ENCODE results near the gene GRN.
"Not testable (repeated sequence)": the region's sequence is repeated elsewhere in the genome, so short reads cannot be mapped to it uniquely, and the experiment has no call there.

Gene GRN

DNA sequence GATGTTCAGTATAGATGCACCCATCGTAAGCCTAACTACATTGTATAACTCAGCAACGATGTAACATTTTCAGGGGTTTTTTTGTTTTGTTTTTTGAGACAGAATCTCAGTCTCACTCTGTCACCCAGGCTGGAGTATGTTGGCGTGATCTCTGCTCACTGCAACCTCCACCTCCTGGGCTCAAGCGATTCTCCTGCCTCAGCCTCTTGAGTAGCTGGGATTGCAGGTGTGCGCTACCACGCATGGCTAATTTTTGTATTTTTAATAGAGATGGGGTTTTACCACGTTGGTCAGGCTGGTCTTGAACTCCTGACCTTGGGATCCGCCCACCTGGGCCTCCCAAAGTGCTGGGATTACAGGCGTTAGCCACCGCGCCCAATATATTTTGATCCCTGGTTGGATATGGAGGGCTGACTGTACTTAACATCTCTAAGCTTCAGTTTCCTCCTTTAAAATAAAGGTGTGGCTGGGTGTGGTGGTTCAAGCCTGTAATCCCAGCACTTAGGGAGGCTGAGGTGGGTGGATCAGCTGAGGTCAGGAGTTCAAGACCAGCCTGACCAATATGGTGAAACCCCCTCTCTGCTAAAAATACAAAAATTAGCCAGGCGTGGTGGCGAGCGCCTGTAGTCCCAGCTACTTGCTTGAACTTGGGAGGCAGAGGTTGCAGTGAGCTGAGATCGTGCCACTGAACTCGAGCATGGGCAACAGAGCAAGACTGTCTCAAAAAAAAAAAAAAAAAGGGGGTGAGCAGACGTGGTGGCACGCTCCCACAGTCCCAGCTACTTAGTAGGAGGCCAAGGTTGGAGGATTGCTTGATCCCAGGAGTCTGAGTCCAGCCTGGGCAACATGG lies 2.3 kb downstream of the GRN start:
- not testable (repeated sequence) for DNase-seq

DNA sequence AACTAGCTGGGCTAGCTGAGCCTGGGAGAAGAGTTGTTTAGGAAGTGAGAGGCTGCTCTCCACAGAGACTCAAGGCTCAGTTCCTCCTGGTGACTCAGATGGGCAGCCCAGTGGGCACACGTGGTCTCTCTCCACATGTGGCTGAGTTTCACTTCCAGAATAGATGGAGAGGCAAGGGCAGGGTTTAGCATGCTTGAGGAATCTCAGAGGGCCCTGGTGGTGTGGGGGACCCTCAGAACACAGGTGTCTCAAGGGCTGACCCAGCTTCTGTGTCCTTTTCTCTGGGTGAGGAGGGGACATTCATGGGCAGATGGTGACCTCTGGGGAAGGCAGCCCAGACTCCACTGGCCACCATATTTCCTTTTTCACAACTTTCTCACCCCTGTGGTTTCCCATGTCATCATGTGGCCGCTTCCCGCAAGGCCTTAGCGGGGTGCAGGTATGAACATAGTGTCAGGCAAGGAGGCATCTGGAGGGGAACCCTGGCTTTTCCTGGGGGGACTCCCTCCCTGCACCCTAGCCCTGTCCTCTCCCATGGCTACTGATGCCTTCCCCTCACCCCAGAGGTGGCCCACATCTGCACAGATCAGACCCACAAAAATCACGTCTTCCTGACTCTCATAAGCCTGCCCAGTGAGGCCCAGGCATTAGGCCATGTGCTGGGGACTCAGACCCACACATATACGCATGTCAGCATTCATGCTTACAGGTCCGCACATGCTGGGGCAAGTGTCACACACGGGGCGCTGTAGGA lies 3.3 kb downstream of the GRN start:
- no peak for DNase-seq

DNA sequence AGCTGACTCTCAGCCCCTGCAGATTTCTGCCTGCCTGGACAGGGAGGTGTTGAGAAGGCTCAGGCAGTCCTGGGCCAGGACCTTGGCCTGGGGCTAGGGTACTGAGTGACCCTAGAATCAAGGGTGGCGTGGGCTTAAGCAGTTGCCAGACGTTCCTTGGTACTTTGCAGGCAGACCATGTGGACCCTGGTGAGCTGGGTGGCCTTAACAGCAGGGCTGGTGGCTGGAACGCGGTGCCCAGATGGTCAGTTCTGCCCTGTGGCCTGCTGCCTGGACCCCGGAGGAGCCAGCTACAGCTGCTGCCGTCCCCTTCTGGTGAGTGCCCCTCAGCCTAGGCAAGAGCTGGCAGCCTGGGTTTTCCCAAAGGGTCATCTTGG lies 3.9 kb downstream of the GRN start:
- DNase-seq: no peak

GRCh38 chr17:44349553-44350070 lies 4.5 kb downstream of the GRN start:
- no peak for DNase-seq

DNA sequence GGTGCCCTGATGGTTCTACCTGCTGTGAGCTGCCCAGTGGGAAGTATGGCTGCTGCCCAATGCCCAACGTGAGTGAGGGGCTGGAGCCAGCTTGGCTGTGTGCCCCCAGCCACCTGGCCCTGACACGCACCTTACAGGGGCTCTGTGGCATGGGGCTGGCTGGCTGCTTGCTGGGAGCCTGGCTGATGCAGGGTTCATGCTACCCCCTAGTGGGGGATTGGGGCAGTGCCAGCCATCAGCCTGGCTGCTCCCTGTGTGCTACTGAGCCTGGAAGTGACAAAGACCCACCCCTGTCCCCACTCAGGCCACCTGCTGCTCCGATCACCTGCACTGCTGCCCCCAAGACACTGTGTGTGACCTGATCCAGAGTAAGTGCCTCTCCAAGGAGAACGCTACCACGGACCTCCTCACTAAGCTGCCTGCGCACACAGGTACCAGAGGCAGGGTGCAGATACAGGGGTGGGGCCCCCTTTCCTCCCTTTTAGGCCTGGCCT lies 5.7 kb downstream of the GRN start:
- DNase-seq: no peak

- no peak for DNase-seq
Observed at GRCh38 chr17:44351464-44351863, 6.4 kb downstream of the GRN start.

DNA sequence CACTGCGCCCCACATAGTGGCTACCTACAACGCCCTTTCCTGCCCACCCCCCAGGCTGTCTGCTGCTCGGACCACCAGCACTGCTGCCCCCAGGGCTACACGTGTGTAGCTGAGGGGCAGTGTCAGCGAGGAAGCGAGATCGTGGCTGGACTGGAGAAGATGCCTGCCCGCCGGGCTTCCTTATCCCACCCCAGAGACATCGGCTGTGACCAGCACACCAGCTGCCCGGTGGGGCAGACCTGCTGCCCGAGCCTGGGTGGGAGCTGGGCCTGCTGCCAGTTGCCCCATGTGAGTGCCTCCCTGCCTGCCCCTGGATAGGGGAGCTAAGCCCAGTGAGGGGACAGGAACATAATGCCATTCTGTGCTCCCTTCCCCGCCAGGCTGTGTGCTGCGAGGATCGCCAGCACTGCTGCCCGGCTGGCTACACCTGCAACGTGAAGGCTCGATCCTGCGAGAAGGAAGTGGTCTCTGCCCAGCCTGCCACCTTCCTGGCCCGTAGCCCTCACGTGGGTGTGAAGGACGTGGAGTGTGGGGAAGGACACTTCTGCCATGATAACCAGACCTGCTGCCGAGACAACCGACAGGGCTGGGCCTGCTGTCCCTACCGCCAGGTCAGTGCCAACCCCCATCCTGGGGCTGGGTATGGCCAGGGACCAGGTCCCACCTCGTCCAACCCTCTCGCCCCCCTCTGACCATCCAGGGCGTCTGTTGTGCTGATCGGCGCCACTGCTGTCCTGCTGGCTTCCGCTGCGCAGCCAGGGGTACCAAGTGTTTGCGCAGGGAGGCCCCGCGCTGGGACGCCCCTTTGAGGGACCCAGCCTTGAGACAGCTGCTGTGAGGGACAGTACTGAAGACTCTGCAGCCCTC lies 7.1 kb downstream of the GRN start:
- no peak for DNase-seq

- DNase-seq: no peak
Observed at GRCh38 chr17:44352828-44353671, 7.9 kb downstream of the GRN start.

GRCh38 chr17:44353672-44354331 lies 8.7 kb downstream of the GRN start:
- DNase-seq: no peak

DNA sequence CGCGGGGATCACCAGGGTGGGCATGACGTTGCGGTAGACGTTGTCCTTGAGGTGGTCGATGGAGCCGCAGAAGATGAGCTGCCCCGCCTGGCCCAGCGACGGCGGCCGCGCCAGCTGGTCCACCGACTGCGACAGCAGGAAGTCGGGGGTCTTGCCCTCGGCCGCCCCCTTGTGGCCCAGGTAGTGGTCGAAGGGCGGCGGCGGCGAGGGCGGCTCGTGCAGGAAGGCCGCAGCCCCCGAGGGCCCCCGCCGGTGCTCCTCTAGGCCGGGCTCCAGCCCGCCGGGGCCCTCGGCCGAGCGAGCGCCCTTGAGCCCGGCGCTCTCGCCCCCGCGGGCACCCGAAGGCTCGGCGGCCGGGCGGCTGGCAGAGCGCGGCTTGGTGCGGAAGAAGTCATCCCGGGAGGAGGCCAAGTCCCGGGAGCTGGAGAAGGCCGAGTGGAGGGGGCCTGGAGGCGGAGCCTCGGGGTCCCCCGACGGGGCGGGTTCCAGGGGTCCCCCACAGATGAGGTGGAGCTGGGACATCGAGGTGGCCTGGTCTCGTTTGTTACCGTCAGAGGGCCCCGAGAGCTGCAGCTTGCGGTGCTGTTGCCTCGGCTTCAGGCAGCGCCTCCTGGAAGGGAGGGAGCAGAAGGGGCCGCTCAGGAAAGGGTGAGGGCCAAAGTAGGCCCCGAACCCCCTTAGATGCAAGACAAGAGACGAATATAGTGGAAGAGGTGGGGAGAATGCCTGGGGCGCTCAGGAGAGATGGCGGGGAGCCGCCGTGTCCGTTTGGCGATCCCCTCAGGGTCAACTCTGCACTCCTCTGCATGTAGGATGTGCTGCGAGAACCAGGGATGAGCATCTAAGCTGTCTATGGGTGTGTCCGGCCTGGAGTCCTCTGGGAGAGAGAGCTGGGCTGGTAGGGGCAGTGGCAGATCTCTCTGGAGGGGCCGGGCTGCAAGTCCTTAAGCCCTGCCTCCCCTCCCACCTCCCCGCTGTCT lies 9.8 kb downstream of the GRN start:
- DNase-seq: no peak

DNA sequence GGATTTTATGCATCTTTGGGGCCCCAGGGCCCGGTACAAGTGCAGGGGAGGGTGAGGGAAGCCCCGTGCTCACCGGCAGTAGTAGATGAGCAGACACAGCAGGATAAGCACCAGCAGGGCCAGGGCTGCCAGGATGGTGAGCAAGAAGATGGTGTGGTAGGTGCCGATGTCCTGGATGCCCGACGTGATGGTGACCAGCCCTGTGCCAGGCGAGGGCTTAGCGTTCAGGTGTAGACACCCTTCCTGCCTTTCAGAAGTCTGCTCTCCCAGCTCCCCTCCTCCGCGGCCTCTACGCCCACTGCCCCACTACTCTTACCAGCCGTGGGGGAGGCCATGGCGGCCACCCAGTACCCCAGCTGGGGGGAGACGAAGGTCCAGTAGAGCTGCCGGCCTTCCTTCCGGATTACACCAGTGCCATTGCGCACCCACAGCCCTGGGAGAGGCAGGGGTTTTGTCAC lies 10.6 kb downstream of the GRN start:
- no peak for DNase-seq

DNA sequence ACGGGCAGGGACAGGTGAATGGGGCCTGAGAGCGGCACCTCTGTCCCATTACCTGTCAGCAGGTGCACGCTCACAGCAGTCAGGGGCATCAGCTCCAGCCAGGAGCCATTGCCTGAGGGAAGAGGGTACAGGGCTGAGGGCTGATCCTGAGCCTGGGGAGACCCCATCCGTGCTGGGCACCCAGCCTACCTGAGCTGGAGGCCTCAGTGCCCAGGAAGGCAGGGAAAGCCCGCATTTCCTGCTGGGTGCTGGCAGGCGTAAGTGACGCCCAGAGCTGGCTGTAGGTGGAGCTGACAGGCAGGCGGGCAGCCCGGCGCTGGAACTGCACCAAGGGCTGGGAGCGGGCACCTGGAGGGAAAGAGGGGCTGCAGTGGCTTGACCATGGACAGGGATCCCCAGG lies 11.1 kb downstream of the GRN start:
- no peak for DNase-seq

GRCh38 chr17:44358066-44358465 lies 13.0 kb downstream of the GRN start:
- no peak for DNase-seq

GRCh38 chr17:44359006-44359405 lies 13.9 kb downstream of the GRN start:
- no peak for DNase-seq

- DNase-seq: no peak
Observed at GRCh38 chr17:44359458-44360143, 14.5 kb downstream of the GRN start.

DNA sequence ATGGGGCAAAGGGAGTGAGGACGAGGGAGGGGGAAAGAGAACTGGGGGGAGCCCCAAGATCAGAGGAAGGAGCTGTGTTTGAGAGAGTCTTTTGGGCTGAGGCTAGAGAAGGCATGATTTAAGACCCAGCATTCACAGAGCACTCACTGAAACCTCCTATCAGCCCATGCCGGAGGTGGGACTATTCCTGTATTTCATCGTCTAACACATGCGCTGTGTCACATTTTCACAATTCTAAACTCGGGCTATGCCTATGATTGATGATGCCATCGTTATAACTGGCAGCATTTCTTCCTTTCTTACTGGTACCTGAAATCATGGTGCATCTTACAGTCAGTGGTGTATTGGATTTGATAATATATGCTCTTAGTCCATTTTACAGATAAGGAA lies 15.0 kb downstream of the GRN start:
- no peak for DNase-seq

- DNase-seq: peak; percentile 55
Observed at GRCh38 chr17:44360826-44361225, 15.7 kb downstream of the GRN start.

GRCh38 chr17:44361292-44362260 lies 16.5 kb downstream of the GRN start:
- DNase-seq: no peak
